Mucosa of stomach (tissue), 1 donor: ENCODE data around the gene SYNE1.
"Not testable (repeated sequence)": the region's sequence is repeated elsewhere in the genome, so short reads cannot be mapped to it uniquely, and the experiment has no call there.

Experiments
- H3K27me3 ChIP-seq: one replicate; pipeline ENCODE4 v1.7.0; 2013; ENCODE audit warnings: mild to moderate bottlenecking, low read length; ENCODE audit not compliant: control insufficient read depth, insufficient read depth
- H3K36me3 ChIP-seq: one replicate; pipeline ENCODE4 v1.7.0; 2013; ENCODE audit warnings: low read length; ENCODE audit not compliant: control insufficient read depth, insufficient read depth
- H3K4me1 ChIP-seq: one replicate; pipeline ENCODE4 v1.7.0; 2013; ENCODE audit warnings: mild to moderate bottlenecking, low read length; ENCODE audit not compliant: control insufficient read depth, insufficient read depth
- H3K4me3 ChIP-seq: one replicate; pipeline ENCODE4 v1.7.0; 2013; ENCODE audit warnings: low read length
- H3K9ac ChIP-seq: one replicate; pipeline ENCODE4 v1.7.0; 2013; ENCODE audit warnings: mild to moderate bottlenecking, low read length, moderate library complexity
- H3K9me3 ChIP-seq: one replicate; pipeline ENCODE4 v1.7.0; 2013; ENCODE audit warnings: mild to moderate bottlenecking, low read length, moderate library complexity; ENCODE audit not compliant: control insufficient read depth
- donor health status: Pancreatic carcinoma.

Gene SYNE1

GRCh38 chr6:152428126-152428525 lies 209.0 kb downstream of the SYNE1 start:
- H3K4me3 ChIP-seq: no peak overlapping the region
- H3K4me1 ChIP-seq: no peaks in the 10 kb centered on the region
- H3K36me3 ChIP-seq: no peaks in the 10 kb centered on the region
- H3K27me3 ChIP-seq: no peaks in the 10 kb centered on the region
- H3K9me3 ChIP-seq: no peaks in the 10 kb centered on the region
- H3K9ac ChIP-seq: no peak overlapping the region

DNA sequence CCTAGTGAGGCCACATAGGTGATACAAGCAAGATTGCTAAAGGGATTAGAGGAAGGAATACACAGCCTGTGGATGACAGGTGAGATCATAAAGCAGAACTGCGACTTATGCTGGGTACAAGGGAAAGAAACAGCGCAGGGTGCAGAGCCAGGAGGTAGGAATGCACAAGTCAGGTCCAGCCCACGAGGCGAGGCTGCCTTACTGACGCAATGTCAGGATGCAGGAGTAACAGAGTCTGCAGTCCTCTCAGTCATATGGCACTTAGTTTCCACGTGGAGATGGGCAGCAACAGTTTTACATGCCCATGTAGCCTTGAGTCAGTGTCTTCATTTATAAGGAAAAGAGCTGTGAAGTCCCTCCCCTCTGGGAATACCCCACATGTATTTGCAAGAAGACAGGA lies 210.9 kb downstream of the SYNE1 start:
- H3K4me1 ChIP-seq: no peaks in the 10 kb centered on the region
- H3K36me3 ChIP-seq: no peaks in the 10 kb centered on the region
- H3K4me3 ChIP-seq: no peak overlapping the region
- H3K9me3 ChIP-seq: no peaks in the 10 kb centered on the region
- H3K27me3 ChIP-seq: no peaks in the 10 kb centered on the region
- H3K9ac ChIP-seq: no peak overlapping the region

DNA sequence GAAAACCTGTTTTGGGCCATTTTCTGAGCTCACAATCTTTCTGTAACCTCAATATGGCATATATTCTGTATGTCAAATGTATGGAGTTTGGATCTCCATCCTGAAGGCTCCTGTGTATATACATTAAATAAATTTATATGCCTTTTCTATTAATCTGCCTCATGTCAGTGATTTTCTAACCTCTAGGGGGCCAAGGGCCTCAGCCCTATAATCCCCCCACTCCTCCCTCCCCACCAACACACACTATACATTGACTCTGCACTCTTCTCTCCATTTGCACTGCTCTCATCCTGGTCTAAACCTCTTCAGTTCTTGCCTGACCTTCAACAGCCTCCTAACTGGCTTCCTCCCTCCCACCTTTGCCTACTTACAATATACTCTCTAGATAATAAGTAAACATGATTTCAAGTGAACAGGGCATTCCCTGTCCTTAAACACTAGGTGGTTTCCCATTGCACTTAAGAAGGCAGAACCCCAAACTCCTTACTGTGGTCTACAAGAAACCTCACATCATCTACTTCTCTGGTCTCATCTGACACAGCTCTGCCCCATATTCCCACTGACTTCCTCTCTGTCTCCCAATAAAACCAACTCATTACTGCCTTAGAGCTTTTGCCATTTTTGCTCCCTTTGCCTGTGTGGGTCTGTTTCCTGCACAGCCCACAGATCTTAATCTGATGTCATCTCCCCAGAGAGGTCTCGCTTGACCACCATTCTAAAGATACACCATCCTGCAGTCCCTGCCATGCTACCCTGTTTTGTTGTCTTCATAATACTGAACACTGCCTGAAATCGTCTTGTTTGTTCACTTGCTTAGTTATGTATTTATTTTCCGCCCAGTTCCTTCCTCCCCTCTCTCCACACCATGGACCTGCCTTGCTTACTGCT lies 213.7 kb downstream of the SYNE1 start:
- Histone ChIP-seq H3K9me3 (no peaks in the 10 kb centered on the region), H3K27me3 (no peaks in the 10 kb centered on the region), H3K4me3 (no peak overlapping the region), H3K36me3 (no peaks in the 10 kb centered on the region), H3K4me1 (no peaks in the 10 kb centered on the region), H3K9ac (no peak overlapping the region)

DNA sequence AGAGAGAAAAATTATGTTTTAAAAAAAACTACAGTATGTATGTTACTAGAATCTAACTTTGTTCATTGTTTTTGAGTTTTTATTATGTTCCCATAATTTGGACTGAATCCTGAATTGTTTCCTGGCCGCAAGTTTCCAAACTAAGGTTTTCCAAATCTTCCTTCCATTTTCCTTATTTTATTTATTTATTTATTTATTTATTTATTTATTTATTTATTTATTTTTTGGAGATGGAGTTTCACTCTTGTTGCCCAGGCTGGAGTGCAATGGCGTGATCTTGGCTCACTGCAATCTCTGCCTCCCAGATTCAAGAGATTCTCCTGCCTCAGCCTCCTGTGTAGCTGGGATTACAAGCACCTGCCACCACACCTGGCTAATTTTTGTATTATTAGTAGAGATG lies 215.7 kb downstream of the SYNE1 start:
- H3K4me3 ChIP-seq, H3K36me3 ChIP-seq, H3K9ac ChIP-seq, H3K27me3 ChIP-seq, H3K4me1 ChIP-seq, H3K9me3 ChIP-seq: not testable (repeated sequence)

DNA sequence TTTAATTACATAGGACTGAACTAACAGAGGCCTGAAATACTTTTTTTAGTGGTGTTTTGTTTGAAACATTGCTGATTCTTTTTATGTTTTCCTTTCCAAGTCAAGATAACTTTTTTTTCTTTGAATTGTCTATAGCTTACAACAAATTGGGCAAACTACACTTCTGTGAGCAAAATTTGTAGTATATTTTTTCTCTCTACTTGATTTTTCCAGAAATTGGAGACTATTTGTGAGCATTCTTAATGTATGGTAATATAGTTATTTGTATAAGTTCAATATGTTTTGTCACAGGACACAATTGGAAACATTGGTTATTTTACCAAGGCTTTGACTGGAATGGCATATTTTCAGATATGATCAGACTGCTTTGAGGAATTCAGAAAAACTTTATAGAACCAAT lies 216.5 kb downstream of the SYNE1 start:
- no peaks in the 10 kb centered on the region for H3K4me1 ChIP-seq
- H3K4me3 ChIP-seq: no peak overlapping the region
- H3K36me3 ChIP-seq: no peaks in the 10 kb centered on the region
- H3K9me3 ChIP-seq: no peaks in the 10 kb centered on the region
- no peak overlapping the region for H3K9ac ChIP-seq
- H3K27me3 ChIP-seq: no peaks in the 10 kb centered on the region

GRCh38 chr6:152418551-152418950 lies 218.6 kb downstream of the SYNE1 start:
- Histone ChIP-seq H3K4me3 (no peak overlapping the region), H3K36me3 (no peaks in the 10 kb centered on the region), H3K4me1 (no peaks in the 10 kb centered on the region), H3K27me3 (no peaks in the 10 kb centered on the region), H3K9me3 (no peaks in the 10 kb centered on the region), H3K9ac (no peak overlapping the region)

GRCh38 chr6:152416652-152417051 lies 220.5 kb downstream of the SYNE1 start:
- Histone ChIP-seq H3K27me3 (no peaks in the 10 kb centered on the region), H3K9me3 (no peaks in the 10 kb centered on the region), H3K4me1 (no peaks in the 10 kb centered on the region), H3K9ac (no peak overlapping the region), H3K36me3 (no peaks in the 10 kb centered on the region), H3K4me3 (no peak overlapping the region)

GRCh38 chr6:152404936-152405595 lies 232.1 kb downstream of the SYNE1 start:
- H3K27me3 ChIP-seq: no peaks in the 10 kb centered on the region
- no peak overlapping the region for H3K4me3 ChIP-seq
- H3K4me1 ChIP-seq: no peaks in the 10 kb centered on the region
- H3K9me3 ChIP-seq: no peaks in the 10 kb centered on the region
- no peaks in the 10 kb centered on the region for H3K36me3 ChIP-seq
- no peak overlapping the region for H3K9ac ChIP-seq

DNA sequence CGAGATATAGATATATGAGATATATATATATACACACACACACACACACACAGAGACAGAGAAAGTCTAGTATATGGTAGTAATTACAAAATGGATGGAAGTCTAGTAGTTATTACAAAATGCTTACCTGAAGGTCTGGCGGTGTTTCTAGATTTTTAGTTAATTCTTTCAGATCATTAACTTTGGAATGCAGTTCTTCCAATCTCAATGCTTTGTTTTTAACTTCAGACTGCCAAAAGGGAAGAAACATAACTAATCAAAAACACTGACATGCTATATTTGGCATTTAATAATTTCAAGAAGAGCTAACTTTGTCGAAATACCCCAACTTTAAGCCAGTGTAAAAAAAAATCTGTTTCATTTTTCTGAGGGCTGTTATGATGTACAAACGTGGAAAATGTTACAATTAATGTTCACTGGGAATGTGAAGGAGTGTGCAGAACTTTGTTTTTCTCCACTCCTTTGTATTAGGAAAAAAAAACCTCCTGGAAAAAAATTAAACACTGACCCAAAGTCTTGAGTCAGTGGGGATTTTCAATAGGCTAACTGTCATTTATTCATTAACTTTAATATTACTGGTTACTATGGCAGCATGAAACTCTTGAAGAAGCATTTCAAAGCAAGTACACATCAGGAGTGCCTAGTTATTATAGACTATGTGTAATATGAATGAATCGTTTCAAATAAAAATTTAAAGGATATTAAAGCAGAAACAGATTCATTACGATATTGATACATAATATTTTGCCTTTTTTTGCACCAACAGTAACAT lies 232.9 kb downstream of the SYNE1 start:
- no peaks in the 10 kb centered on the region for H3K36me3 ChIP-seq
- no peaks in the 10 kb centered on the region for H3K4me1 ChIP-seq
- no peaks in the 10 kb centered on the region for H3K9me3 ChIP-seq
- H3K9ac ChIP-seq: no peak overlapping the region
- no peaks in the 10 kb centered on the region for H3K27me3 ChIP-seq
- H3K4me3 ChIP-seq: no peak overlapping the region

DNA sequence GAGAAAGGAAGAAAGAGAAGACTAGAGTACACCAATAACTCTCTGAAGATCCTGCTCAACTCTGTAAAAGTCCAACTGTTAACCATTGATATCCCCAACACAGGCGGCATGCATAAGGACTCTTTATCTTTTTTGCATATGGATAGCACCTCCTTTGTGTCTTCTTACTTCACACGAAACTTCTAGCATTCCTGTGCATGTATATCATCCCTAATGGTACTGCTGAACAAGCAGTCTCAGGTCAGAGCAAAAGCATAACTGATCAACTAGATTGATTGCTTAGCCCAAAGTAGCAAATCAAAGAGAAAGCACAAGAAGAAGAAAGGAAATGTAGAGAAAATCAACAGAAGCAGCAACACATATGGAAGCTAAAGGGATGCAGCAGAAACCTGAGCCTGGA lies 234.4 kb downstream of the SYNE1 start:
- H3K27me3 ChIP-seq: no peaks in the 10 kb centered on the region
- no peaks in the 10 kb centered on the region for H3K4me1 ChIP-seq
- H3K9me3 ChIP-seq: no peaks in the 10 kb centered on the region
- H3K36me3 ChIP-seq: no peaks in the 10 kb centered on the region
- H3K4me3 ChIP-seq: no peak overlapping the region
- no peak overlapping the region for H3K9ac ChIP-seq

- Histone ChIP-seq H3K9ac (no peak overlapping the region), H3K27me3 (no peaks in the 10 kb centered on the region), H3K4me1 (no peaks in the 10 kb centered on the region), H3K4me3 (no peak overlapping the region), H3K9me3 (no peaks in the 10 kb centered on the region), H3K36me3 (no peaks in the 10 kb centered on the region)
Measured at GRCh38 chr6:152401978-152402377, 235.2 kb downstream of the SYNE1 start.

DNA sequence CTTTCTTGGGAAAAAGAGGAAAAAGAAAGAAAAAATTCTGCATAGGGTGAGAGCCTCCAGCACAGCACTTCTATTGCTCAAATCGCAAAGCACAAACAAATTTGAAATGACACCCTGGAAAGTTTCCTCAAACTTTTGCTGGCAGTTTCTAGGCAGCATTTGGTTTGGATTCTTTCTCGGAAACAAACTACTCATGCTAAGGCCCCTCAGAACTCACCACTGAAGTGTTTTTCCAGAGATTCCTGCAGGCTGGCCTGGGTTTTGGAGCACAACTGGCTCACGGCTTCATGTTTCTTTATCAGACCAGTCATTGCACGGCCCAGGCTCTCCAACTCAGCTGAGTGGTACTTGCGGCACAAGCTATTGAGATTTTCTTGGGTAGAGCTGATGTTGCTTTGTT lies 237.8 kb downstream of the SYNE1 start:
- no peaks in the 10 kb centered on the region for H3K4me1 ChIP-seq
- no peaks in the 10 kb centered on the region for H3K27me3 ChIP-seq
- H3K9ac ChIP-seq: no peak overlapping the region
- H3K4me3 ChIP-seq: no peak overlapping the region
- H3K9me3 ChIP-seq: no peaks in the 10 kb centered on the region
- no peaks in the 10 kb centered on the region for H3K36me3 ChIP-seq
